ENCODE data around the gene LILRA2.
"Not testable (repeated sequence)": the region's sequence is repeated elsewhere in the genome, so short reads cannot be mapped to it uniquely, and the experiment has no call there.

Gene LILRA2

GRCh38 chr19:54609356-54609791, 35.8 kb downstream of the LILRA2 start:
- no peak for DNase-seq (ENCODE audit: low spot score)

- DNase-seq (ENCODE audit: low spot score): no peak
Measured at GRCh38 chr19:54612428-54612827, 38.8 kb downstream of the LILRA2 start.

GRCh38 chr19:54614726-54615125, 41.1 kb downstream of the LILRA2 start:
- no peak for DNase-seq (ENCODE audit: low spot score)

- no peak for DNase-seq (ENCODE audit: low spot score)
Measured at GRCh38 chr19:54616057-54616456, 42.5 kb downstream of the LILRA2 start.

GRCh38 chr19:54616821-54617560, 43.4 kb downstream of the LILRA2 start:
- DNase-seq (ENCODE audit: low spot score): no peak

- no peak for DNase-seq (ENCODE audit: low spot score)
Measured at GRCh38 chr19:54620464-54620863, 46.9 kb downstream of the LILRA2 start.

- DNase-seq (ENCODE audit: low spot score): no peak
Measured at GRCh38 chr19:54622431-54622830, 48.8 kb downstream of the LILRA2 start.

- not testable (repeated sequence) for DNase-seq (ENCODE audit: low spot score)
Measured at GRCh38 chr19:54624234-54624633, 50.6 kb downstream of the LILRA2 start.

- DNase-seq (ENCODE audit: low spot score): not testable (repeated sequence)
Measured at GRCh38 chr19:54624934-54625730, 51.5 kb downstream of the LILRA2 start.

- no peak for DNase-seq (ENCODE audit: low spot score)
Measured at GRCh38 chr19:54626757-54627156, 53.2 kb downstream of the LILRA2 start.

- DNase-seq (ENCODE audit: low spot score): not testable (repeated sequence)
Measured at GRCh38 chr19:54627912-54628311, 54.3 kb downstream of the LILRA2 start.

GRCh38 chr19:54630262-54630661, 56.7 kb downstream of the LILRA2 start, which contains the start of gene LILRB1:
TSS of gene LILRB1 (plus strand) at chr19:54630484. CDS start at chr19:54631074, 590 bp downstream.
- DNase-seq (ENCODE audit: low spot score): not testable (repeated sequence)

GRCh38 chr19:54630782-54631181, 57.2 kb downstream of the LILRA2 start:
- DNase-seq (ENCODE audit: low spot score): no peak

- DNase-seq (ENCODE audit: low spot score): not testable (repeated sequence)
Measured at GRCh38 chr19:54631489-54632337, 58.1 kb downstream of the LILRA2 start.

GRCh38 chr19:54632517-54632916, 58.9 kb downstream of the LILRA2 start:
- not testable (repeated sequence) for DNase-seq (ENCODE audit: low spot score)

- no peak for DNase-seq (ENCODE audit: low spot score)
Measured at GRCh38 chr19:54633401-54633800, 59.8 kb downstream of the LILRA2 start.

GRCh38 chr19:54636081-54636480, 62.5 kb downstream of the LILRA2 start:
- not testable (repeated sequence) for DNase-seq (ENCODE audit: low spot score)

- no peak for DNase-seq (ENCODE audit: low spot score)
Measured at GRCh38 chr19:54638683-54639082, 65.1 kb downstream of the LILRA2 start.

Measured in GM03348 (cell line).